A673 (cell line): ENCODE results near the gene SINHCAF.

ENCODE experiments used
- CTCF ChIP-seq: fragments of 300-800, 200-600 bp; sonication (generic); conservative IDR thresholded peaks from 2 replicates; pipeline ENCODE4 v1.5.1; 2017; ENCODE audit warnings: low read depth, mild to moderate bottlenecking, antibody characterized with exemption, low read length, moderate library complexity, mixed read lengths
- EZH2 ChIP-seq: fragments of 200-600 bp; sonication (generic); IDR thresholded peaks from 2 replicates; pipeline ENCODE4 v1.6.1; 2017; ENCODE audit warnings: borderline replicate concordance, low read depth, mild to moderate bottlenecking, mixed read lengths, antibody characterized with exemption, low read length; ENCODE audit not compliant: poor library complexity, severe bottlenecking

GRCh38 chr12:31369712-31370521, 44.0 kb upstream of the SINHCAF start:
- TF ChIP-seq EZH2 (no peak), CTCF (no peak)
